Measurements from ENCODE around the gene PTPRB.
"Not testable (repeated sequence)": the region's sequence is repeated elsewhere in the genome, so short reads cannot be mapped to it uniquely, and the experiment has no call there.

The PTPRB gene

DNA sequence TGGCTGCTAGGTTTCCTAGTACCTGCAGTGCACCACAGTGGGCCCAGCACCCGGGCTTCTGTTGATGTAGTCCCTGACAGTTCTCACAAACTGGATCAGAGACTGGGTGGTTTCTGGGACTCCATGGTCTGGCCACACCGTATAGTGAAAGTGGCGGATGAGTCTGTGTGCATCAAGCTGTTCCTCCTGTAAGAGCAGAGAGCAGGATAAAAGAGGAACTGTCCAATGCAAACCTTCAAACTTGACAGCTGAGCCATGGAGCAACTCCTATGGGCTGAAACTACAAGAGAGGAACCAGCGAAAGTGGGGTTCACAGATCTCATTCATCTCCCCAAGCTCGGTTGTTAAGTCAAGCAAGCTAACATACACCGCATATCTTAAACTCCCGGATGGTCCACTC lies 102.8 kb downstream of the PTPRB start:
- H3K9me3 ChIP-seq (ENCODE audit: control insufficient read depth, low read length) = no peaks in the 10 kb centered on the region
- DNase-seq (ENCODE audit: low read depth) = no peak
- H3K36me3 ChIP-seq (ENCODE audit: control insufficient read depth, insufficient read depth, low read length, severe bottlenecking) = no peaks in the 10 kb centered on the region
- H3K4me1 ChIP-seq (ENCODE audit: control insufficient read depth, insufficient read depth, low read length) = no peaks in the 10 kb centered on the region
- H3K9ac ChIP-seq (ENCODE audit: low read length) = no peak overlapping the region
- H3K27me3 ChIP-seq (replicated peaks; ENCODE audit: control insufficient read depth, insufficient read depth, low read length) = no peaks in the 10 kb centered on the region
- no peak overlapping the region for H3K4me3 ChIP-seq (ENCODE audit: low read length)

DNA sequence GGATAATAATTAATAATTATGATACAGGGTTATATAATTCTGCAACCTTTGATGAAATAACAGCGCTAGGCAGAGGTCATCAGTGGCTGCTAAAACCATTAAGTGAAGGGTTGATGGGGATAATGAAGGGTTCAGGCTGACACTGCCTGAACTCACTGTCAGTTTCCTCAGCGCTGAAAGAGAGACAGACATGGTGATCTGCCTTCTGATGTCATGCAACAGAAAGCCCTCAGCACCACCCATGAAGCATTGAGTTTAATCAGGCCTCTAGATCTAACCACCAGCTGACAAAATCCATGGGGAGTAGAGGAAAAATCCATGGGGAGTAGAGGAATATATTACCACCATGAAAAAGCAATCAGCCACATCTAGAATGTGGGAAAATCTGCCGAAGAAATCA lies 107.6 kb downstream of the PTPRB start:
- Histone ChIP-seq H3K9ac (ENCODE audit: low read length) (no peak overlapping the region), H3K27me3 (replicated peaks; ENCODE audit: control insufficient read depth, insufficient read depth, low read length) (no peaks in the 10 kb centered on the region), H3K4me3 (ENCODE audit: low read length) (no peak overlapping the region), H3K4me1 (ENCODE audit: control insufficient read depth, insufficient read depth, low read length) (no peaks in the 10 kb centered on the region), H3K36me3 (ENCODE audit: control insufficient read depth, insufficient read depth, low read length, severe bottlenecking) (no peaks in the 10 kb centered on the region), H3K9me3 (ENCODE audit: control insufficient read depth, low read length) (no peaks in the 10 kb centered on the region)
- DNase-seq (ENCODE audit: low read depth) = no peak

- H3K4me3 ChIP-seq (ENCODE audit: low read length) = no peak overlapping the region
- peaks cover 21% of the 10 kb centered on the region for H3K9me3 ChIP-seq (ENCODE audit: control insufficient read depth, low read length)
- no peaks in the 10 kb centered on the region for H3K27me3 ChIP-seq (replicated peaks; ENCODE audit: control insufficient read depth, insufficient read depth, low read length)
- H3K9ac ChIP-seq (ENCODE audit: low read length) = no peak overlapping the region
- no peaks in the 10 kb centered on the region for H3K36me3 ChIP-seq (ENCODE audit: control insufficient read depth, insufficient read depth, low read length, severe bottlenecking)
- no peak for DNase-seq (ENCODE audit: low read depth)
- H3K4me1 ChIP-seq (ENCODE audit: control insufficient read depth, insufficient read depth, low read length) = no peaks in the 10 kb centered on the region
Measured at GRCh38 chr12:70520847-70521246, 116.4 kb downstream of the PTPRB start.

DNA sequence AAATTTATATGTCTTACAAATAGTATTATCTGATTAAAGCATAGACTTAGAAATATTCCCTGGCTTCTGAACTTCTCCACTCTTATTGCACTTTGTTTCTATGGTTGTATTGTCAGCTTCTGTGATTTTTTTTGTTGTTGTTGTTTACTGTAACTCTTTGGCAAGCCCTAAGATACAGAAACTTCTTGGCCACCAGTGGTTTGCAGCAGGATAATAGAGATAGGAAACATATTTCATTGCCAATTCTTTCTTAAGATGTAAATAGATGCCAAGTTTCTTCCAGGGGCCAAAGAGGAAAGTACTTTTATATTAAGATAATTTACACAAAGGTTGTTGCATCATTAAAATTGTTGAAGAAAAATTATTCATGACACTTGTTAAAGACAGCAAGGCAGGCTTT lies 123.8 kb downstream of the PTPRB start:
- no peak overlapping the region for H3K9ac ChIP-seq (ENCODE audit: low read length)
- H3K36me3 ChIP-seq (ENCODE audit: control insufficient read depth, insufficient read depth, low read length, severe bottlenecking) = no peaks in the 10 kb centered on the region
- H3K4me3 ChIP-seq (ENCODE audit: low read length) = no peak overlapping the region
- DNase-seq (ENCODE audit: low read depth) = no peak
- H3K4me1 ChIP-seq (ENCODE audit: control insufficient read depth, insufficient read depth, low read length) = no peaks in the 10 kb centered on the region
- peaks cover 4% of the 10 kb centered on the region for H3K9me3 ChIP-seq (ENCODE audit: control insufficient read depth, low read length)
- H3K27me3 ChIP-seq (replicated peaks; ENCODE audit: control insufficient read depth, insufficient read depth, low read length) = no peaks in the 10 kb centered on the region

- Histone ChIP-seq H3K4me3 (ENCODE audit: low read length) (no peak overlapping the region), H3K36me3 (ENCODE audit: control insufficient read depth, insufficient read depth, low read length, severe bottlenecking) (no peaks in the 10 kb centered on the region)
Measured at GRCh38 chr12:70508178-70508577, 129.1 kb downstream of the PTPRB start.

DNA sequence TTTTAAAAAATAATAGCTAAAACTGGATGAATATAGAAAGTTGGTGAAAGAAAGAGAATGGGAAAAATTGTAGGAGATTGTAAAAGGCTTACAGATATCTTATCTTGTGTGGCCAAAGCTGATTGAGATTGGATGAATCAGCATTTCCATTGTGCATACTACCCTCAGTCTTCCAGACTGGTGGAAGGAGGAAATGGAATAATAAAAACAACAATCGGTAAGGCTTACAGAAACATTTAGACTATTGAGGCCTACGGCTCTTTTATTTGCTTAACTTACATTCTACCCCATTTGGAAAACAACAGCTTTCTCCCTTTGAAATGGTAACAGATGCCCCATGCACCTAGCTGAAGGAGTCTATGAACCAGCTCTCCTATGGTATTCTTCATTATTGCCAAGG lies 129.8 kb downstream of the PTPRB start:
- no peak overlapping the region for H3K4me3 ChIP-seq (ENCODE audit: low read length)
- no peaks in the 10 kb centered on the region for H3K4me1 ChIP-seq (ENCODE audit: control insufficient read depth, insufficient read depth, low read length)
- H3K36me3 ChIP-seq (ENCODE audit: control insufficient read depth, insufficient read depth, low read length, severe bottlenecking) = no peaks in the 10 kb centered on the region
- no peaks in the 10 kb centered on the region for H3K27me3 ChIP-seq (replicated peaks; ENCODE audit: control insufficient read depth, insufficient read depth, low read length)
- no peak for DNase-seq (ENCODE audit: low read depth)
- no peak overlapping the region for H3K9ac ChIP-seq (ENCODE audit: low read length)
- H3K9me3 ChIP-seq (ENCODE audit: control insufficient read depth, low read length) = peaks cover 6% of the 10 kb centered on the region

More at GRCh38 chr12:70508178-70508577, 129.1 kb downstream of the PTPRB start:
- H3K4me1 ChIP-seq (ENCODE audit: control insufficient read depth, insufficient read depth, low read length) = no peaks in the 10 kb centered on the region
- H3K27me3 ChIP-seq (replicated peaks; ENCODE audit: control insufficient read depth, insufficient read depth, low read length) = no peaks in the 10 kb centered on the region
- H3K9me3 ChIP-seq (ENCODE audit: control insufficient read depth, low read length) = peaks cover 6% of the 10 kb centered on the region
- no peak for DNase-seq (ENCODE audit: low read depth)
- H3K9ac ChIP-seq (ENCODE audit: low read length) = no peak overlapping the region

- DNase-seq (ENCODE audit: low read depth) = no peak
- no peaks in the 10 kb centered on the region for H3K4me1 ChIP-seq (ENCODE audit: control insufficient read depth, insufficient read depth, low read length)
- no peak overlapping the region for H3K4me3 ChIP-seq (ENCODE audit: low read length)
- no peaks in the 10 kb centered on the region for H3K36me3 ChIP-seq (ENCODE audit: control insufficient read depth, insufficient read depth, low read length, severe bottlenecking)
- peaks cover 11% of the 10 kb centered on the region for H3K9me3 ChIP-seq (ENCODE audit: control insufficient read depth, low read length)
- no peaks in the 10 kb centered on the region for H3K27me3 ChIP-seq (replicated peaks; ENCODE audit: control insufficient read depth, insufficient read depth, low read length)
- H3K9ac ChIP-seq (ENCODE audit: low read length) = no peak overlapping the region
Measured at GRCh38 chr12:70497508-70497907, 139.7 kb downstream of the PTPRB start.

- peaks cover 17% of the 10 kb centered on the region for H3K9me3 ChIP-seq (ENCODE audit: control insufficient read depth, low read length)
- not testable (repeated sequence) for DNase-seq (ENCODE audit: low read depth); H3K27me3 ChIP-seq (replicated peaks; ENCODE audit: control insufficient read depth, insufficient read depth, low read length); H3K9ac ChIP-seq (ENCODE audit: low read length); H3K4me1 ChIP-seq (ENCODE audit: control insufficient read depth, insufficient read depth, low read length); H3K36me3 ChIP-seq (ENCODE audit: control insufficient read depth, insufficient read depth, low read length, severe bottlenecking); H3K4me3 ChIP-seq (ENCODE audit: low read length)
Measured at GRCh38 chr12:70492904-70493303, 144.3 kb downstream of the PTPRB start.

GRCh38 chr12:70490928-70491327 lies 146.3 kb downstream of the PTPRB start:
- DNase-seq (ENCODE audit: low read depth); H3K9ac ChIP-seq (ENCODE audit: low read length); H3K9me3 ChIP-seq (ENCODE audit: control insufficient read depth, low read length); H3K36me3 ChIP-seq (ENCODE audit: control insufficient read depth, insufficient read depth, low read length, severe bottlenecking); H3K27me3 ChIP-seq (replicated peaks; ENCODE audit: control insufficient read depth, insufficient read depth, low read length); H3K4me3 ChIP-seq (ENCODE audit: low read length); H3K4me1 ChIP-seq (ENCODE audit: control insufficient read depth, insufficient read depth, low read length): not testable (repeated sequence)

DNA sequence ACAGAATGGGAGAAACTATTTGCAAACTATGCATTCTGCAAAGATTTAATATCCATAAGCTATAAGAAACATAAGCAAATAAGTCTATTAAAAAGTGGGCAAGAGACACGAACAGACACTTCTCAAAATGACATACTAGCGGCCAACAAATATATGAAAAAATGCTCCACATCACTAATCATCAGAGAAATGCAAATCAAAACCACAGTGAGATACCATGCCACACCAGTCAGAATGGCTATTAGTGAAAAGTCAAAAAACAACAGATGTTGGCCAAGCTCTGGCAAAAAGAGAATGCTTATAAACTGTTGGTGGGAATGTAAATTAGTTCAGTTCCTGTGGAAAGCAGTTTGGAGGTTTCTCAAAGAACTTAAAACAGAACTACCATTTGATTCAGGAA lies 149.8 kb downstream of the PTPRB start:
- H3K9me3 ChIP-seq (ENCODE audit: control insufficient read depth, low read length) = peaks cover 9% of the 10 kb centered on the region
- H3K4me3 ChIP-seq (ENCODE audit: low read length) = no peak overlapping the region
- DNase-seq (ENCODE audit: low read depth) = no peak
- H3K36me3 ChIP-seq (ENCODE audit: control insufficient read depth, insufficient read depth, low read length, severe bottlenecking) = no peaks in the 10 kb centered on the region
- H3K9ac ChIP-seq (ENCODE audit: low read length) = no peak overlapping the region
- H3K4me1 ChIP-seq (ENCODE audit: control insufficient read depth, insufficient read depth, low read length) = no peaks in the 10 kb centered on the region
- H3K27me3 ChIP-seq (replicated peaks; ENCODE audit: control insufficient read depth, insufficient read depth, low read length) = no peaks in the 10 kb centered on the region

GRCh38 chr12:70486588-70486987 lies 150.6 kb downstream of the PTPRB start:
- Histone ChIP-seq H3K9ac (ENCODE audit: low read length) (no peak overlapping the region), H3K9me3 (ENCODE audit: control insufficient read depth, low read length) (peaks cover 9% of the 10 kb centered on the region), H3K4me3 (ENCODE audit: low read length) (no peak overlapping the region), H3K27me3 (replicated peaks; ENCODE audit: control insufficient read depth, insufficient read depth, low read length) (no peaks in the 10 kb centered on the region), H3K4me1 (ENCODE audit: control insufficient read depth, insufficient read depth, low read length) (no peaks in the 10 kb centered on the region), H3K36me3 (ENCODE audit: control insufficient read depth, insufficient read depth, low read length, severe bottlenecking) (no peaks in the 10 kb centered on the region)
- no peak for DNase-seq (ENCODE audit: low read depth)

DNA sequence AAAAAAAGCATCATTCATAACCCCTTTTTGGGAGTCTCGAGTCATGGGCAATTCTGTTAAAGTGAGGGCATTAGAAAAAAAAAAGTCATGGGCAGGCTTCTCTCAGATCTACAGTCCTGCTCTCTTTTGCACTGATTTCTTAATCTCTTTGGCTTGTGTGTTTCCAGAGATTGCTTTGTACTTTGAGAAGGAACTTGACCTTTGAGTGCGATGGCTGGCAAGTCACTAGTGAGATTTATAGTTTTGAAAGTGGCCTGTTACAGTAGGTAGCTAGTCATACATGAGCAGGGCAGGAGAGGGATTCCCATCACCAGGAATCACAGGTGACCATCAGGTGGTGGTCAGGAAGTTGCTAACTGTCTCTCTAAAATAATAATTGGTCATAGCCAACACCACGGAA lies 151.5 kb downstream of the PTPRB start:
- Histone ChIP-seq H3K4me1 (ENCODE audit: control insufficient read depth, insufficient read depth, low read length) (no peaks in the 10 kb centered on the region), H3K27me3 (replicated peaks; ENCODE audit: control insufficient read depth, insufficient read depth, low read length) (no peaks in the 10 kb centered on the region), H3K9me3 (ENCODE audit: control insufficient read depth, low read length) (peaks cover 9% of the 10 kb centered on the region), H3K36me3 (ENCODE audit: control insufficient read depth, insufficient read depth, low read length, severe bottlenecking) (no peaks in the 10 kb centered on the region), H3K9ac (ENCODE audit: low read length) (no peak overlapping the region), H3K4me3 (ENCODE audit: low read length) (no peak overlapping the region)
- no peak for DNase-seq (ENCODE audit: low read depth)

Data from adipocyte (in vitro differentiated cells).